GM19467 (cell line): Measurements from ENCODE around the gene DTX2.
"Not testable (repeated sequence)": the region's sequence is repeated elsewhere in the genome, so short reads cannot be mapped to it uniquely, and the experiment has no call there.

Experiments
- ATAC-seq: cut with Tn5 transposase; IDR thresholded peaks from one replicate; pipeline ENCODE4 v1.9.1; 2021; ENCODE audit warnings: mild to moderate bottlenecking, moderate library complexity; ENCODE audit not compliant: unreplicated experiment

DTX2 gene

DNA sequence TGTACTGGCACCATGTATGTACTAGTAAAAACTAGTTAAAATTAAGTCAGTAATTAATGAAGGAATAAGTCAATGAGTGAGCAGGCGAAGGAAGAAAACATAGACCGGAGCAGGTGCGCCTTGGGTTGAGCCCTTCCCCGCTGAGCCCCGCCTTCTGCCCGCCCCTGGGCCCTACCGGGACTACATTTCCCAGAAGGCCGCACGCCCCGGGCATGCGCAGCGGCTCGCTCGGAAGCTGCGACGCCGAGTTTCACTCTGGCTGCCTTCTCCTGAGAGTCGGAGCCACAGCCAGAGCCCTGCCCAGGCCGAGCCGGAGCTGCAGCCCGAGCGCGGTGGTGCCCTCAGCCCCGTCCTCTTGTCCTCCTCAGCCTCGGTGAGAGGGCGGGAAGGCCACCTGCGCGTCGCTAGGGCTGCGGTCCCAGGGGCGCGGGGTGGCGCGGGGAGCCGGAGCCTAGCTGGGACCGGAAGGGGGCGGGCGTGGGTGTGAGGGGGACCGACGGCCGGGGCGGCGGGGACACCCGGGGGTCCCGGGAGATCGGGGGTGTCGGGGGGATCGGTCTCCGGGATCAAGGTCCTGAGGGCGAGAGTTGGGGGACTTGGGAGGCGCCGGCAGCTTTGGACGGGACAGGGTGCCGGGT, at the start of gene DTX2:
Gene DTX2 (plus strand): TSS at position 246 of the 638 bp plus-strand sequence. CDS start 18,801 bp downstream, outside the sequence.
- peak; percentile 97 for ATAC-seq

- no peak for ATAC-seq
These were observed 49.3 kb upstream of the DTX2 start for GRCh38 chr7:76412249-76412648.

DNA sequence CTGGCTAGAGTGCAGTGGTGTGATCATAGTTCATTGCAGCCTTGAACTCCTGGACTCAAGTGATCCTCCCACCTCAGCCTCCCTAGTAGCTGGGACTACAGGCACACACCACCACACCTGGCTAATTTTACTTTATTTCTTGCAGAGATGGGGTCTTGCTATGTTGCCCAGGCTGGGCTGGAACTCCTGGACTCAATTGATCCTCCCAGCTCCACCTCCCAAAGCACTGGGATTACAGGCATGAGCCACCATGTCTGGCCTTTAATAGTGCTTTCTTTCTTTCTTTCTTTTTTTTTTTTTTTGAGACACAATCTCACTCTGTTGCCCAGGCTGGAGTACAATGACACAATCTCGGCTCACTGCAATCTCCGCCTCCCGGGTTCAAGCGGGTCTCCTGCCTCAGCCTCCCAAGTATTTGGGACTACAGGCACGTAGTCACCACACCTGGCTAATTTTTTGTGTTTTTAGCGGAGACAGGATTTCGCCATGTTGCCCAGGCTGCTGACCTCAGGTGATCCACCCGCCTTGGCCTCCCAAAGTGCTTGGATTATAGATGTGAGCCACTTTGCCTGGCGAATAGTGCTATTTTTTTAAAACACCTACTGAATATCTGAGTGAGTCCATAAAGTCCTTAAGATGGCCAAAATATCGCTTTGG, 43.7 kb upstream of the DTX2 start:
- ATAC-seq = not testable (repeated sequence)

DNA sequence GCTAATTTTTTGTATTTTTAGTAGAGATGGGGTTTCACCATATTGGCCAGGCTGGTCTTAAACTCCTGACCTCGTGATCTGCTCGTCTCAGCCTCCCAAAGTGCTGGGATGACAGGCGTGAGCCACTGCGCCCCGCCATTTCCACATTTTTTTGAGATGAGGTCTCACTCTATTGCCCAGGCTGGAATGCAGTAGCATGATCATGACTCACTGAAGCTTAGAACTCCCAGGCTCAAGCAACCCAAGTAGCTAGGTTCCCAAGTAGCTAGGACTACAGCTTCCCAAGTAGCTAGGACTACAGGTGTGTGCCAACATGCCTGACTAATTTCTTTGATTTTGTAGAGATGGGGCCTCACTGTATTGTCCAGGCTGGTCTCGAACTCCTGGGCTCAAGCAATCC, 40.4 kb upstream of the DTX2 start:
- ATAC-seq = not testable (repeated sequence)

GRCh38 chr7:76423666-76424412, 37.7 kb upstream of the DTX2 start:
- no peak for ATAC-seq

GRCh38 chr7:76424413-76425111, 36.9 kb upstream of the DTX2 start, which contains the start of gene ZP3:
Gene ZP3 (plus strand): TSS chr7:76424950. CDS start chr7:76424965, 15 bp downstream.
- no peak for ATAC-seq

- ATAC-seq = no peak
These were observed 36.4 kb upstream of the DTX2 start for GRCh38 chr7:76425156-76425555.

GRCh38 chr7:76425558-76425957, 36.0 kb upstream of the DTX2 start:
- ATAC-seq = not testable (repeated sequence)

DNA sequence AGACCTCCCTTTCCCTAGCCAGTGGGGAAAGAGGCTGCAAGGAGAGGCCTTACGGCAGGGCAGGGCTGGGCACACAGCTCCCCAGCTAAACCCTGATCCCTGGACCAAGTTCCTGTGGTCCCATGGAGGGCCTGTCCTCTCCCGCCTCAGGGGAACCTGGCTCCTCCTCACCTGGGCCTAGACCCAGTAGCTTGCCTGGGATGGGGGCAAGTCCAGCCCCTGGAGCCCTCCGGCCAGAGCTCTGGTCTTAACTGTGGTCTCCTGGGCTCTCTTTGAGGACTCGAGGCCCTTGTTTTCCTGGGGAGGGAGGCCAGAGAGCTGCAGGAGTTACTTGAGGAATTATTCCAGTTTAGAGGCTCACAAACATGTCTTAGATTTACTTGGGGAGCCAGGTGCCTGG, 35.3 kb upstream of the DTX2 start:
- ATAC-seq = no peak

DNA sequence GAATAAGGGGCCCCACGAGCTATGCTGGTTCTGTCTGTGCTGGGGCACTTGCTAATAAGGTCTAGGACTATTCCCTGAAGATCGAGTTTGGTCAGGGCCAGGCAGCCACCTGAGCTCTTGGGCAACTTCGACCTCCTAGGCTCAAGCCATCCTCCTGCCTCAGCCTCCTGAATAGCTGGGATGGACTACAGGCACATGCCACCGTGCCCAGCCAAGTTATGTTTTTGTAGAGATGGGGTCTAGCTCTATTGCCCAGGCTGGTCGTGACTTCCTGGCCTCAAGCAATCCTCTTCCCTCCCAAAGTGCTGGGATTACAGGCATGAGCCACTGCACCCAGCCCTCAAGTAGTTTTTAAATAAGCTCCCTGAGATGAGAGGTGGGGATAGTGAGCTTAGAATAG, 33.9 kb upstream of the DTX2 start:
- no peak for ATAC-seq

- no peak for ATAC-seq
These were observed 33.2 kb upstream of the DTX2 start for GRCh38 chr7:76428149-76428823.

GRCh38 chr7:76428868-76429805, 32.4 kb upstream of the DTX2 start:
- ATAC-seq = no peak

DNA sequence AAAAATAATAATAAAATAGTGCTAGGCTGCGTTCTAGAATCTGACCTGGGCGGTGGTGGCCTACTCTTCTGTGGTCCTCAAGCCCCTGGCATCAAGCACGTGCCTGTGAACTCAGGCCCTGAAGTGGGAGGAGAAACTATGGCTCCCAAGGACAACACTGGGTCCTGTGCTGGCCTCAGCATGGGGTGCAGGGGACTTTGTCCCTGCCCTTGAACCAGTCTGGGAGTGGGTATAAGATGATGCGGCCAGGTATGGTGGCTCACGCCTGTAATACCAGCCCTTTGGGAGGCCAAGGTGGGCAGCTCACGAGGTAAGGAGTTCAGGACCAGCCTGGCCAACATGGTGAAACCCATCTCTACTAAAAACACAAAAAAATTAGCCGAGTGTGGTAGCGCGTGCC, 31.3 kb upstream of the DTX2 start:
- ATAC-seq = no peak

DNA sequence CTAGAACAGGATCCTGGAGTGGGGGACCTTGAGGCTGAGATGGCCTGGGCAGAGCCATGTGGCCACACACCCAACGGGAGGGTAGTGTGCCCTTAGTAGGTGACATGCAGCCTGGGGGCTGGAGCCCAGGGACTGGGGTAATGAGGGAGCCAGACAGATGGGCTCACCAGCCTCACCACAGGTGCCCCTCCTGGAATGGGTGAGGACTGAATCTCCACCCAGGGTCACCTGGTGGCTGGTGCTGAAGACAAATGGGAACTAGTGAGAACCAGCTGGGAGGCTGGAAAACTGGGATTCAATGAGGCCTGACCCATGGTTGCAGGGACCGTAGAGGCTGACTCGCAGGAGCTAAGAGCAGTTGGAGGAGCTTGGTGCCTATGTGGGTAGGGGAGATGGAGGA, 30.7 kb upstream of the DTX2 start:
- no peak for ATAC-seq

- ATAC-seq = peak; percentile 53
These were observed 23.6 kb upstream of the DTX2 start for GRCh38 chr7:76437873-76438272.

DNA sequence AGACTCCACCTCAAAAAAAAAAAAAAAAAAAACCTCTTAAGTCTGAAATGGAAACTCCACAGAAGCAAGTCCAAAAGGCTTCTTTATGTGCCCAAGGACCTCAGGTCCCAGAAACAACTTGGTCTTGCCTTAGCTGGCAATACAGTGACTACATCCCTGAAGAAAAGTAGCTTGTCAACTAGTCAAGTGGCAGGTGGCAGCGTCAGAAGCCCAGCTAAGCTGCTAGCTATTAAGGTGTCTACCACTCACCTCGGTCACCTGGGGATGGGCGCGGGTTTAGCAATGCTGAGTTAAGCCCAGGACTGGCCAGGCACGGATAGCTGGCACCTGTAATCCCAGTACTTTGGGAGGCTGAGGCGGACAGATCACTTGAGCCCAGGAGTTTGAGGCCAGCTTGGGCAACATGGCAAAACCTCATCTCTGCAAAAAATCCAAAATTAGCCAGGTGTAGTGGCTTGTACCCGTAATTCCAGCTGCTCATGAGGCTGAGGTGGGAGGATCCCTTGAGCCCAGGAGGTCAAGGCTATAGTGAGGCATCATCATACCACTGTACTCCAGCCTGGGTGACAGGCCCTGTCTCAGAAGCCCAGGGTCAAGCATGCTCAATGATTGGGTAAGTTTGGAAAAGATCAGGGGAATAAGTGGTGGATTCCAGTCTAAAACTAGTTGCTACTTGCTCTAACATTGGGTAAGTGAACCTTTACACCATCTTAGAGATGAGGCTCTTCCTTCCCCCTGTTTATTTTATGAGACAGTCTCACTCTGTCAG, 22.2 kb upstream of the DTX2 start:
- not testable (repeated sequence) for ATAC-seq

- ATAC-seq = not testable (repeated sequence)
These were observed 21.1 kb upstream of the DTX2 start for GRCh38 chr7:76440404-76440803.

DNA sequence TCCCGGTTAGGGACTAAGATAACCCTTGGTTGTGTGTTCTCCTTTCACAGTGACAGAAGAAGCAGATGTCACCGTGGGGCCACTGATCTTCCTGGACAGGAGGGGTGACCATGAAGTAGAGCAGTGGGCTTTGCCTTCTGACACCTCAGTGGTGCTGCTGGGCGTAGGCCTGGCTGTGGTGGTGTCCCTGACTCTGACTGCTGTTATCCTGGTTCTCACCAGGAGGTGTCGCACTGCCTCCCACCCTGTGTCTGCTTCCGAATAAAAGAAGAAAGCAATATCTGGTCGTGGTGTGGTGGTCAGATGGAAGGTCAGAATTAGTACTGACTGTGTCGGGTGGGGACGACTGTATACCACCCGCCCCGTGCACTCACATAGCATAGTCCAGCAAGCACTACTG, 19.7 kb upstream of the DTX2 start:
- not testable (repeated sequence) for ATAC-seq
